GM23338 (cell line): ENCODE data around the gene NBDY. TPM values are rescaled to one million over a fixed set of nuclear protein-coding genes. Genes with fewer than 3 reads are reported as not detected.

Experiments used
- ATAC-seq: fragments of 200-7000 bp; cut with Tn5 transposase; 3 replicates; pipeline ENCODE4 v1.9.1; 2020
- DNase-seq: peaks from one replicate; pipeline ENCODE4 v3.0.0-alpha.2; 2015; ENCODE audit warnings: low spot score
- H2AFZ ChIP-seq: fragments of 200-600 bp; sonication (generic); 2 replicates; pipeline ENCODE4 v1.8.0; 2016; ENCODE audit warnings: antibody characterized with exemption, mild to moderate bottlenecking, moderate library complexity
- H3F3A ChIP-seq: fragments of 200-600 bp; sonication (generic); replicated peaks from 2 replicates; pipeline ENCODE4 v1.8.0; 2017; ENCODE audit warnings: antibody characterized with exemption, mixed run types, low read depth
- H3K27ac ChIP-seq: fragments of 200-600 bp; sonication (generic); 2 replicates; pipeline ENCODE4 v1.6.1; 2016; ENCODE audit warnings: low read depth
- H3K27me3 ChIP-seq: fragments of 200-600 bp; sonication (generic); 2 replicates; pipeline ENCODE4 v1.8.0; 2016; ENCODE audit warnings: mild to moderate bottlenecking, mixed run types, moderate library complexity; ENCODE audit not compliant: insufficient read depth
- H3K36me3 ChIP-seq: fragments of 200-600 bp; sonication (generic); 2 replicates; pipeline ENCODE4 v1.8.0; 2016; ENCODE audit warnings: mild to moderate bottlenecking; ENCODE audit not compliant: insufficient read depth
- H3K4me1 ChIP-seq: fragments of 200-600 bp; sonication (generic); 2 replicates; pipeline ENCODE4 v1.8.0; 2016; ENCODE audit warnings: mild to moderate bottlenecking, moderate library complexity; ENCODE audit not compliant: insufficient read depth
- H3K4me2 ChIP-seq: fragments of 200-600 bp; sonication (generic); 2 replicates; pipeline ENCODE4 v1.7.1; 2017; ENCODE audit warnings: mixed run types
- H3K4me3 ChIP-seq: fragments of 200-600 bp; sonication (generic); 2 replicates; pipeline ENCODE4 v1.6.1; 2016; ENCODE audit warnings: mixed run types
- H3K79me2 ChIP-seq: fragments of 200-600 bp; sonication (generic); replicated peaks from 2 replicates; pipeline ENCODE4 v1.8.0; 2017; ENCODE audit warnings: mild to moderate bottlenecking; ENCODE audit not compliant: insufficient read depth
- H3K9me2 ChIP-seq: fragments of 200-600 bp; sonication (generic); 2 replicates; pipeline ENCODE4 v1.8.0; 2017; ENCODE audit not compliant: insufficient read depth
- H4K20me1 ChIP-seq: fragments of 200-600 bp; sonication (generic); replicated peaks from 2 replicates; pipeline ENCODE4 v1.8.0; 2017; ENCODE audit warnings: mild to moderate bottlenecking; ENCODE audit not compliant: insufficient read depth
- H3K27ac Mint-ChIP-seq: 2 replicates; pipeline ENCODE4 v1.8.0; 2020; ENCODE audit warnings: inconsistent platforms, mild to moderate bottlenecking, moderate library complexity, mixed read lengths
- H3K27me3 Mint-ChIP-seq: 3 replicates; pipeline ENCODE4 v1.8.0; 2022; ENCODE audit warnings: low read depth, mild to moderate bottlenecking, moderate library complexity, mixed read lengths, inconsistent platforms; ENCODE audit not compliant: insufficient read depth, poor library complexity
- H3K36me3 Mint-ChIP-seq: 3 replicates; pipeline ENCODE4 v1.8.0; 2021; ENCODE audit warnings: low read depth, mild to moderate bottlenecking, inconsistent platforms, moderate library complexity, mixed read lengths
- H3K4me1 Mint-ChIP-seq: 3 replicates; pipeline ENCODE4 v1.8.0; 2020; ENCODE audit warnings: mild to moderate bottlenecking, inconsistent platforms, mixed read lengths
- H3K4me3 Mint-ChIP-seq: 3 replicates; pipeline ENCODE4 v1.8.0; 2021; ENCODE audit warnings: moderate library complexity, mild to moderate bottlenecking, inconsistent platforms, mixed read lengths
- H3K9me3 Mint-ChIP-seq: 3 replicates; pipeline ENCODE4 v1.8.0; 2020; ENCODE audit warnings: moderate library complexity, mild to moderate bottlenecking, inconsistent platforms, mixed read lengths
- CREB1 ChIP-seq: fragments of 250-450 bp; sonication (Bioruptor Pico); IDR thresholded peaks from 2 replicates; pipeline ENCODE4 v1.5.0; 2020; ENCODE audit warnings: low read depth, mild to moderate bottlenecking, moderate library complexity
- EZH2 ChIP-seq: fragments of 200-600 bp; sonication (generic); IDR thresholded peaks from one replicate; pipeline ENCODE4 v1.8.0; 2017; ENCODE audit warnings: antibody characterized with exemption, mild to moderate bottlenecking, low read depth; ENCODE audit not compliant: unreplicated experiment
- JUNB ChIP-seq: IDR thresholded peaks from one replicate; pipeline ENCODE4 v1.6.1; 2016; ENCODE audit warnings: antibody characterized with exemption; ENCODE audit not compliant: unreplicated experiment
- NANOG ChIP-seq: IDR thresholded peaks from 2 replicates; pipeline ENCODE4 v1.6.1; 2016; ENCODE audit warnings: antibody characterized with exemption, borderline replicate concordance
- POLR2AphosphoS5 ChIP-seq: IDR thresholded peaks from 2 replicates; pipeline ENCODE4 v1.6.1; 2016; ENCODE audit warnings: antibody characterized with exemption, low read depth
- STAT1 ChIP-seq: IDR thresholded peaks from one replicate; pipeline ENCODE4 v1.6.1; 2016; ENCODE audit warnings: antibody characterized with exemption; ENCODE audit not compliant: unreplicated experiment
- ZNF114 ChIP-seq: fragments of 250-450 bp; sonication (Bioruptor Pico); IDR thresholded peaks from 2 replicates; pipeline ENCODE4 v1.5.0; 2020; ENCODE audit warnings: mild to moderate bottlenecking, moderate library complexity
- polyA plus RNA-seq: library from polyadenylated mRNA; unstranded; fragments of >200 nt; fragmentation: Nextera tagmentation; extraction: Ambion mirVana; gene quantifications from 2 replicates; pipeline ENCODE4 v1.2.1, GENCODE V29; 2016
- total RNA-seq: library from RNA; depleted of rRNA; stranded (reverse); fragments of >200 nt; shearing (Covaris generic); gene quantifications from 2 replicates; pipeline ENCODE4 v1.2.3, GENCODE V29; 2014
- TF ChIP-seq, protein P1 (sequence below), 2 experiments: fragments of 200-600 bp in 1 of 2; sonication (generic) in 1 of 2; conservative IDR thresholded peaks; 2 replicates each; pipeline versions ENCODE4 v1.5.1 to v1.6.1; 2016 to 2017; ENCODE audit warnings: antibody characterized with exemption in 2 of 2, low read depth in 2 of 2, mild to moderate bottlenecking in 2 of 2, moderate library complexity in 1 of 2
- TF ChIP-seq, protein P2 (sequence below): IDR thresholded peaks from one replicate; pipeline ENCODE4 v1.6.1; 2018; ENCODE audit warnings: antibody characterized with exemption; ENCODE audit not compliant: unreplicated experiment
- TF ChIP-seq, protein P3 (sequence below): IDR thresholded peaks from 2 replicates; pipeline ENCODE4 v1.6.1; 2016; ENCODE audit warnings: antibody characterized with exemption

The NBDY gene
- total and polyA plus RNA-seq, 2 experiments from 2014 or later, result 9.6 to 206 TPM

DNA sequence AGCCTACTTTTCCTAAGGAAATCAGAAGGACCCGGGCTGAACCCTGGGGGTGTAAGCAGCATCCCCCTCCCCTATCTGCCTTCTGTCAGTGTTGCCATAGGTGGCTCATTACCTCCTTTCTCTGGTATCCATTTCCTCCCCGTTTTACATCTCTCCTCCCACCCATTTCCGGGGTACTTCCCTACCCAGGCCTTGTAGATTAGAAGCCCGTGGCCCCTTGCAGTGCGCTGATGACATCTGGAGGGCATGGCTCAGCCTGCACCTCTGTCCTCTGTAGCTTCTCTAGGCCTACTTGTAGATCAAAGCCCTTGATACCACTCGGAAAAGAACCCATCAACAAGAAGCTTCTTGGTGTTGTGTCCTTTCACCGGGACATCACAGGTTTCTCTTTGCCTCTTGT lies 71.8 kb downstream of the NBDY start (continued):
- TF ChIP-seq POLR2AphosphoS5 (no peak), CREB1 (CRISPR knock-in tag) (no peak)
- TF ChIP-seq, protein P1, sequence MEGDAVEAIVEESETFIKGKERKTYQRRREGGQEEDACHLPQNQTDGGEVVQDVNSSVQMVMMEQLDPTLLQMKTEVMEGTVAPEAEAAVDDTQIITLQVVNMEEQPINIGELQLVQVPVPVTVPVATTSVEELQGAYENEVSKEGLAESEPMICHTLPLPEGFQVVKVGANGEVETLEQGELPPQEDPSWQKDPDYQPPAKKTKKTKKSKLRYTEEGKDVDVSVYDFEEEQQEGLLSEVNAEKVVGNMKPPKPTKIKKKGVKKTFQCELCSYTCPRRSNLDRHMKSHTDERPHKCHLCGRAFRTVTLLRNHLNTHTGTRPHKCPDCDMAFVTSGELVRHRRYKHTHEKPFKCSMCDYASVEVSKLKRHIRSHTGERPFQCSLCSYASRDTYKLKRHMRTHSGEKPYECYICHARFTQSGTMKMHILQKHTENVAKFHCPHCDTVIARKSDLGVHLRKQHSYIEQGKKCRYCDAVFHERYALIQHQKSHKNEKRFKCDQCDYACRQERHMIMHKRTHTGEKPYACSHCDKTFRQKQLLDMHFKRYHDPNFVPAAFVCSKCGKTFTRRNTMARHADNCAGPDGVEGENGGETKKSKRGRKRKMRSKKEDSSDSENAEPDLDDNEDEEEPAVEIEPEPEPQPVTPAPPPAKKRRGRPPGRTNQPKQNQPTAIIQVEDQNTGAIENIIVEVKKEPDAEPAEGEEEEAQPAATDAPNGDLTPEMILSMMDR (conservative IDR thresholded peaks at IDR 0.05; ENCODE audit: low read depth in 2 of 2), result no peak; a peak in 1 of 4 replicates

DNA sequence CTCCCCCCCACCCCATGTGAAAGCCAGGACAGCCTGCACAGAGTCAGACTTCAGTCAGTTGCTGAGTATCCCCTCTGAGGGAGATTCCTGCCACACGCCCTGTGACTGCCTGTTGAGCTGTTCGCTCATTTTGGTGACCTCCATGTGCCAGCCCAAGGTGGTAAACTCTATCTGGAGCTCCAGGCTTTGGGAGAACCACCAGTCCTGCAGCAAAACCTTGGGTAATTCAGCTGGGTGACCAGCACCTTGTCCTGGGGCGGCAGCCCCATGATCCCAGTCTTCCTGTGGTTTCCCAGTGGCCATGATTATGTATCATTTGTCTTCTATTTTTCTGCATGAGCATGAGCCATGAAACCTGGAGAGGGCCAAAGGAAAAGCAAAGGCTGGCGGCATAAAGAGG lies 73.4 kb downstream of the NBDY start:
- no peak overlapping the region for H3K27ac ChIP-seq
- DNase-seq (no peak), ATAC-seq (no peak)
- no peaks in the 10 kb centered on the region for H3F3A ChIP-seq
- peaks cover 3% of the 10 kb centered on the region; the same call in 1 of the 2 replicates for H3K4me1 ChIP-seq
- no peak overlapping the region for H3K4me2 ChIP-seq
- no peaks in the 10 kb centered on the region for H3K9me2 ChIP-seq
- H3K27me3 ChIP-seq, result no peaks in the 10 kb centered on the region
- H3K27me3 Mint-ChIP-seq, result peaks cover 2% of the 10 kb centered on the region
- no peak overlapping the region for H3K4me3 ChIP-seq
- TF ChIP-seq CREB1 (CRISPR knock-in tag) (no peak), NANOG (no peak), STAT1 (no peak), ZNF114 (no peak), EZH2 (no peak), POLR2AphosphoS5 (no peak), JUNB (no peak)
- TF ChIP-seq, protein P2, sequence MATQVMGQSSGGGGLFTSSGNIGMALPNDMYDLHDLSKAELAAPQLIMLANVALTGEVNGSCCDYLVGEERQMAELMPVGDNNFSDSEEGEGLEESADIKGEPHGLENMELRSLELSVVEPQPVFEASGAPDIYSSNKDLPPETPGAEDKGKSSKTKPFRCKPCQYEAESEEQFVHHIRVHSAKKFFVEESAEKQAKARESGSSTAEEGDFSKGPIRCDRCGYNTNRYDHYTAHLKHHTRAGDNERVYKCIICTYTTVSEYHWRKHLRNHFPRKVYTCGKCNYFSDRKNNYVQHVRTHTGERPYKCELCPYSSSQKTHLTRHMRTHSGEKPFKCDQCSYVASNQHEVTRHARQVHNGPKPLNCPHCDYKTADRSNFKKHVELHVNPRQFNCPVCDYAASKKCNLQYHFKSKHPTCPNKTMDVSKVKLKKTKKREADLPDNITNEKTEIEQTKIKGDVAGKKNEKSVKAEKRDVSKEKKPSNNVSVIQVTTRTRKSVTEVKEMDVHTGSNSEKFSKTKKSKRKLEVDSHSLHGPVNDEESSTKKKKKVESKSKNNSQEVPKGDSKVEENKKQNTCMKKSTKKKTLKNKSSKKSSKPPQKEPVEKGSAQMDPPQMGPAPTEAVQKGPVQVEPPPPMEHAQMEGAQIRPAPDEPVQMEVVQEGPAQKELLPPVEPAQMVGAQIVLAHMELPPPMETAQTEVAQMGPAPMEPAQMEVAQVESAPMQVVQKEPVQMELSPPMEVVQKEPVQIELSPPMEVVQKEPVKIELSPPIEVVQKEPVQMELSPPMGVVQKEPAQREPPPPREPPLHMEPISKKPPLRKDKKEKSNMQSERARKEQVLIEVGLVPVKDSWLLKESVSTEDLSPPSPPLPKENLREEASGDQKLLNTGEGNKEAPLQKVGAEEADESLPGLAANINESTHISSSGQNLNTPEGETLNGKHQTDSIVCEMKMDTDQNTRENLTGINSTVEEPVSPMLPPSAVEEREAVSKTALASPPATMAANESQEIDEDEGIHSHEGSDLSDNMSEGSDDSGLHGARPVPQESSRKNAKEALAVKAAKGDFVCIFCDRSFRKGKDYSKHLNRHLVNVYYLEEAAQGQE, result no peak
- TF ChIP-seq, protein P3, sequence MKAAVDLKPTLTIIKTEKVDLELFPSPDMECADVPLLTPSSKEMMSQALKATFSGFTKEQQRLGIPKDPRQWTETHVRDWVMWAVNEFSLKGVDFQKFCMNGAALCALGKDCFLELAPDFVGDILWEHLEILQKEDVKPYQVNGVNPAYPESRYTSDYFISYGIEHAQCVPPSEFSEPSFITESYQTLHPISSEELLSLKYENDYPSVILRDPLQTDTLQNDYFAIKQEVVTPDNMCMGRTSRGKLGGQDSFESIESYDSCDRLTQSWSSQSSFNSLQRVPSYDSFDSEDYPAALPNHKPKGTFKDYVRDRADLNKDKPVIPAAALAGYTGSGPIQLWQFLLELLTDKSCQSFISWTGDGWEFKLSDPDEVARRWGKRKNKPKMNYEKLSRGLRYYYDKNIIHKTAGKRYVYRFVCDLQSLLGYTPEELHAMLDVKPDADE, result no peak
- no peak overlapping the region for H2AFZ ChIP-seq
- H3K4me1 Mint-ChIP-seq, result peaks cover 23% of the 10 kb centered on the region
- H3K36me3 ChIP-seq, result no peaks in the 10 kb centered on the region
- peaks cover 39% of the 10 kb centered on the region for H3K36me3 Mint-ChIP-seq
- H3K27ac Mint-ChIP-seq, result no peak overlapping the region
- H3K9me3 Mint-ChIP-seq, result no peaks in the 10 kb centered on the region; the same call in 2 of the 3 replicates
- H3K79me2 ChIP-seq, result 0 out of 2 replicates have a peak, but pooled peaks cover 3% of the 10 kb centered on the region
- H4K20me1 ChIP-seq, result no peaks in the 10 kb centered on the region
- H3K4me3 Mint-ChIP-seq, result no peak overlapping the region
